NCI-H187 treated with DMSO at 0.1 percent for 48 hours (cell line): ENCODE measurements around the gene RLF.

ENCODE experiments used
- DNase-seq: peaks from one replicate; lab custom pipeline; 2025; lab: John Stamatoyannopoulos, UW

Gene RLF

GRCh38 chr1:40270152-40270834 lies 109.1 kb downstream of the RLF start:
- no peak for DNase-seq

- DNase-seq, result no peak
These were observed 111.5 kb downstream of the RLF start for GRCh38 chr1:40272653-40273213.

- DNase-seq, result no peak
These were observed 112.5 kb downstream of the RLF start for GRCh38 chr1:40273547-40274166.

GRCh38 chr1:40274331-40274730 lies 113.1 kb downstream of the RLF start:
- no peak for DNase-seq

GRCh38 chr1:40276122-40276521 lies 114.9 kb downstream of the RLF start:
- DNase-seq, result no peak

- no peak for DNase-seq
These were observed 120.7 kb downstream of the RLF start for GRCh38 chr1:40281853-40282252.
